Activated CD4-positive, alpha-beta memory T cell treated with anti-CD3 and anti-CD28 coated beads, Interleukin-2, amount 10 ng/mL, durations not matched to agents 7 days and 5 days (primary cell): ENCODE measurements around the gene DCDC2C. TPM values are rescaled to one million over a fixed set of nuclear protein-coding genes. Genes with fewer than 3 reads are reported as not detected.
"Not testable (repeated sequence)": the region's sequence is repeated elsewhere in the genome, so short reads cannot be mapped to it uniquely, and the experiment has no call there.

ENCODE experiments used
- CTCF ChIA-PET: fragments of 350-600 bp; sonication (Branson Sonifier 250); formaldehyde crosslinking; loops from one replicate; lab custom pipeline; 2021; ENCODE audit warnings: antibody characterized with exemption, inconsistent platforms; lab: Charles Lee
- POLR2A ChIA-PET: fragments of 350-600 bp; sonication (Branson Sonifier 250); formaldehyde crosslinking; loops from one replicate; lab custom pipeline; 2021; ENCODE audit warnings: antibody characterized with exemption; lab: Charles Lee
- DNase-seq: peaks from one replicate; pipeline ENCODE4 v3.0.0-alpha.2; 2020
- H3K27ac Mint-ChIP-seq: one replicate; pipeline ENCODE4 v1.8.0; 2021; ENCODE audit warnings: mild to moderate bottlenecking, mixed read lengths
- H3K27me3 Mint-ChIP-seq: one replicate; pipeline ENCODE4 v1.8.0; 2021; ENCODE audit warnings: mixed read lengths
- H3K36me3 Mint-ChIP-seq: one replicate; pipeline ENCODE4 v1.8.0; 2021; ENCODE audit warnings: low read depth, mixed read lengths
- H3K4me1 Mint-ChIP-seq: one replicate; pipeline ENCODE4 v1.8.0; 2021; ENCODE audit warnings: mixed read lengths
- H3K4me3 Mint-ChIP-seq: one replicate; pipeline ENCODE4 v1.8.0; 2021; ENCODE audit warnings: mild to moderate bottlenecking, mixed read lengths
- H3K9me3 Mint-ChIP-seq: one replicate; pipeline ENCODE4 v1.8.0; 2021; ENCODE audit warnings: mixed read lengths
- total RNA-seq, 2 experiments: library from RNA; stranded (reverse); gene quantifications; one replicate each; pipeline ENCODE4 v1.2.3, GENCODE V29; 2021

Gene DCDC2C, protein sequence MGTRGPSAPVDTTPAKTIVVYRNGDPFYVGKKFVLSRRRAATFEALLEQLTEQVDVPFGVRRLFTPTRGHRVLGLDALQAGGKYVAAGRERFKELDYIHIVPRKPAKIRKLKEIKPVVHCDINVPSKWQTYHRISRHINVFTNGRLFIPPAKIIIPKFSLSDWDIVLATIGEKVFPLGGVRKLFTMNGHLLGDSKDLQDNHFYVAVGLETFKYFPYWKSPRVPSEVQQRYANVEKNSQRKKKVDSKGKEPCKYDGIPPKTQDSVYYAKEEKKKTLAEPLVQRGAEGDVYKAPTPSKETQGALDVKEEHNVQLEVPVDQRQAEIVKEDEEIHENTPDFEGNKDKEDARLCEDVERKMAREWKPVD
- not detected for total RNA-seq

DNA sequence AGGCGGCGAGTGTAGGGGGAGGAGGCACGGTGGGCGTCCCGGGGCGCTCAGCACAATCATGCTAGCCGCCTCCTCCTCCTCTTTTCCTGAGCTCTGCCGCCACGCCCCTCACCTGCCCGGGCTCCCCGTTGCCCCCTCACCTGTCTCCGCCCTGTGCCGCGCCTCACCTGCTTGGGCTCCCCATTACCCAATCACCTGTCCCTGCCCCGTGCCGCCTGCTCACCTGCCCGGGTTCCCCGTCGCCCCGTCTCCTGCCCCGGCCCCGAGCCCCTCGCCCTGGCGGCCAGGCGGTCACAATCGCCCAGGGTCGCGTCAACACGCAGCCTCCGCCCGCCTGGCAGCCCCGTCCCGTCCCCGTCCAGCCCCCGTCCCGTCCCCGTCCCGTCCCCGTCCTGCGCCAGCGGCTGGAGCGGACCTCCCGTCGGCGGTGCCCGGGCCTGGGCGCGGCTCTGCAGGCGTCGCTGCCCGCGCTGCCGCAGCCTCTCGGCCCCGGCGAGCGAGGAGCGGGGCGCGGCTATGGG is at the start of gene DCDC2C:
TSS of gene DCDC2C (plus strand) at position 340 of the 521 bp plus-strand sequence. CDS start at position 517, 177 bp downstream.
- Mint-ChIP-seq H3K9me3 (peaks cover 2% of the 10 kb centered on the region), H3K4me1 (no peaks in the 10 kb centered on the region), H3K27me3 (peaks cover 19% of the 10 kb centered on the region), H3K36me3 (peaks cover 2% of the 10 kb centered on the region), H3K27ac (no peak within 1 kb of the TSS), H3K4me3 (no peak within 1 kb of the TSS)
- ChIA-PET POLR2A (no interaction called here), CTCF (no interaction called here)
- DNase-seq: no peak

DNA sequence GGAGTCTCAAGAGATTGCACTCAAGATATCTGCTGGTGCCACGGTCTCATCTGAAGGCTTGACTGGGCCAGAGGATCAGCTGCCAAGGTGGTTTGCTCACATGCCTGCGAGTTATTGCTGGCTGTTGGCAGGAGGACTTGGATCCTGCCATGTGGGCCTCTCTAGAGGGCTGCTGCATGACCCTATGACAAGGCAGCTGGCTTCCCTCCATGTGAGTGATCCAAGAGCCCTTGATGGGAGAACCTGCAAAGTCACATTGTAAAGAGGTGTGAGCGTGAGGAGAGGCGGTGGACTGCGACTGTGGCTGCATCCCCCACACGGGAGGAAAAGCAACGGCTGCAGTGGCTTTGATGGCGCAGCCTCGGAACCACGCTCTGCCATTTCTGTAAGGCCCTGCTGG is 49.4 kb upstream of the DCDC2C start:
- ChIA-PET POLR2A (interaction anchor here (1.4 kb wide), 1 partner anchor 10 kb away, joined by 3 read pairs; no protein-coding TSS in a partner anchor), CTCF (no interaction called here)
- no peaks in the 10 kb centered on the region for H3K9me3 Mint-ChIP-seq
- no peaks in the 10 kb centered on the region for H3K27me3 Mint-ChIP-seq
- peaks cover 15% of the 10 kb centered on the region for H3K4me1 Mint-ChIP-seq
- no peak overlapping the region for H3K27ac Mint-ChIP-seq
- H3K4me3 Mint-ChIP-seq: no peak overlapping the region
- DNase-seq: no peak
- H3K36me3 Mint-ChIP-seq: no peaks in the 10 kb centered on the region

DNA sequence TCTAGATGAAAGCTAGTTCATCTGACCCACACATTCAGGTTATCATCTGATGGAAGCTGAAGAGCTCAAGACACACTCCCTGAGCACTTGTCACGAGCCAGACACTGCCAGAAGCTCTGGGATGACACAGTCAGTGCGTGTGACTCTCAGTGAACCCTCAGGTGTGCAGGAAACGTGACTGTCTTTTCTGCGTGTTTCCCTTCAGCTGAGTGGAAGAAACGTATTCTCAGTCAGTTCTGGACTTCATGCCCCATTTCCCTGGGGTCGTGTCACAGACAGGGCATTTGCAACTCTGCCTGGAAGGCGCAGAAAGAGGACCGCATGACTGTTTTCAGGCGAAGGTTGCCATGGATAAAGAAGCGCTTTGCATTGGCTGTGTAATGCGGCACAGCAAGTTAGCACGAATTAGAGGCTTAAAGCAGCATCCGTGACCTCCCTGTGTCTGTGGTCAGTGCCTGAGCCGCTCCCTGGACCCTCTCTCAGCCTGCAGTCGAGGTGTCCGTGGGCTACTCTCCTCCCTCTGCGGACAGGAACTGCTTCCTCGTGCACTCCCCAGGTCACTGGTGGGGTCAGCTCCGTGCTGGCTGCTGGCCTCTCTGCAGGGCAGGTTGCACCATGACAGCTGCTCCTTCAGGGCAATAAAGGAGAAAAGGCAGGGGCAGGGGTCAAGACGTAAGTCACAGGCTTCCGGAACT is 48.7 kb upstream of the DCDC2C start:
- Mint-ChIP-seq H3K9me3 (no peaks in the 10 kb centered on the region), H3K27me3 (no peaks in the 10 kb centered on the region), H3K4me3 (no peak overlapping the region), H3K36me3 (peaks cover 2% of the 10 kb centered on the region), H3K4me1 (peaks cover 21% of the 10 kb centered on the region), H3K27ac (no peak overlapping the region)
- no peak for DNase-seq
- ChIA-PET POLR2A (no interaction called here), CTCF (no interaction called here)

GRCh38 chr2:3655871-3656761 is 47.3 kb upstream of the DCDC2C start:
- Mint-ChIP-seq H3K4me3 (no peak overlapping the region), H3K36me3 (peaks cover 13% of the 10 kb centered on the region), H3K4me1 (peaks cover 31% of the 10 kb centered on the region), H3K9me3 (peaks cover 8% of the 10 kb centered on the region), H3K27me3 (no peaks in the 10 kb centered on the region), H3K27ac (no peak overlapping the region)
- no peak for DNase-seq
- POLR2A ChIA-PET: no interaction called here
- CTCF ChIA-PET: no interaction called here

DNA sequence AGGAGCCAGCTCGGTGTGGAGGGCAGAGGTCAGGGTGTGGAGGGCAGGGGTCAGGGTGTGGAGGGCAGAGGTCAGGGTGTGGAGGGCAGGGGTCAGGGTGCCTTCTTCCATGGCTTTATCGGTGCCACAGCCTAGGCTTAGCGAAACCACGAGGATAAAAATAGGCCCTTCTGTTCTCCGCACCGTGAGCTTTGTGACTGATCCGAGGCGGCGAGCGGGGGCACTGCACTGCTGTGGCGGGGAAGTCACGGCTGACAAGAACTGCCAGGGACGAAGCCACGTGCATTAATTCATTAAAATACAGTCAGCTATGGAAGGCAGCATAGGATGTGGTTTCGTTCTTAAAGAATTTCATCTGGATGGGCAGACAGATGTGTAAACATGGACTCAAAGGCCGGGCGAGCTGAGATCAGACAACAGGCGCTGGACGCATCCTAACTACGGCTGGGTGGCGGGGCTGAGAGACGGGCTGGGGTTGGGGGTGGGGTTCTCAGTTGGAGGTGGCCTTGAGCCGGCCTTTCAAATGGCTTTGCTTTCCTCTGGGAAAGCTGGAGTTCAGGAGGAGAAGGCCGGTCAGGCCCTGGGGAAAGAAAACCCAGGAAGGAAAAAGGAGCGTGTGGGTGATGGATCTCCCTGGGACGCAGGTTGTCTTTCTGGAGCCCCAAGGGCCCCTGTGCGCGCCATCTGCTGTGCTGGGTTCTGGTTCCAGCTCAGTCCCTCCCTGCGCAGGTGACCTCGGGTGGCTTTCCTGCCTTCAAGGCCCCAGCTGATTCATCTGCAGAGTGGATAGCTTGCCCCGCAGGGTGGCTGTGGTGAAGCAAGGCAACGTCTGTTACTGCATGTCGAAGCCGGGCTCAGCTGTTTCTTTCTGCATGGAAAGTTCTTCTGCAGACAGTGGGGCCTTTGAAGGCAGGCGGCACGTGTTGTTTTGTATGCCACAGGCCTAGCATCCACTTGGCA is 46.3 kb upstream of the DCDC2C start:
- ChIA-PET CTCF (no interaction called here), POLR2A (no interaction called here)
- peaks cover 13% of the 10 kb centered on the region for H3K36me3 Mint-ChIP-seq
- peaks cover 33% of the 10 kb centered on the region for H3K4me1 Mint-ChIP-seq
- no peak overlapping the region for H3K4me3 Mint-ChIP-seq
- H3K27me3 Mint-ChIP-seq: no peaks in the 10 kb centered on the region
- peaks cover 8% of the 10 kb centered on the region for H3K9me3 Mint-ChIP-seq
- H3K27ac Mint-ChIP-seq: no peak overlapping the region
- no peak for DNase-seq

- CTCF ChIA-PET: no interaction called here
These were observed 45.5 kb upstream of the DCDC2C start, which contains the start of gene ALLC for GRCh38 chr2:3657881-3658280. Gene ALLC (plus strand): TSS chr2:3658200. CDS start chr2:3671158, 12,958 bp downstream.

GRCh38 chr2:3659447-3660432 is 43.6 kb upstream of the DCDC2C start:
- no peaks in the 10 kb centered on the region for H3K27me3 Mint-ChIP-seq
- H3K4me3 Mint-ChIP-seq: no peak overlapping the region
- peaks cover 8% of the 10 kb centered on the region for H3K9me3 Mint-ChIP-seq
- peak overlapping the region; percentile 79 for H3K27ac Mint-ChIP-seq
- ChIA-PET CTCF (interaction anchor here (1.3 kb wide), 1 partner anchor 235 kb away, joined by 3 read pairs; no protein-coding TSS in a partner anchor), POLR2A (interaction anchor here (3.1 kb wide), 1 partner anchor 102 kb away, joined by 11 read pairs; the partner anchor contains the start of gene RNASEH1)
- peaks cover 13% of the 10 kb centered on the region for H3K36me3 Mint-ChIP-seq
- peaks cover 32% of the 10 kb centered on the region for H3K4me1 Mint-ChIP-seq
- DNase-seq: no peak

More at GRCh38 chr2:3657881-3658280, 45.5 kb upstream of the DCDC2C start, which contains the start of gene ALLC:
- peaks cover 32% of the 10 kb centered on the region for H3K4me1 Mint-ChIP-seq
- no peak within 1 kb of the TSS for H3K27ac Mint-ChIP-seq
- peaks cover 13% of the 10 kb centered on the region for H3K36me3 Mint-ChIP-seq
- POLR2A ChIA-PET: no interaction called here
- H3K27me3 Mint-ChIP-seq: no peaks in the 10 kb centered on the region
- peaks cover 8% of the 10 kb centered on the region for H3K9me3 Mint-ChIP-seq
- DNase-seq: no peak
- H3K4me3 Mint-ChIP-seq: no peak within 1 kb of the TSS

DNA sequence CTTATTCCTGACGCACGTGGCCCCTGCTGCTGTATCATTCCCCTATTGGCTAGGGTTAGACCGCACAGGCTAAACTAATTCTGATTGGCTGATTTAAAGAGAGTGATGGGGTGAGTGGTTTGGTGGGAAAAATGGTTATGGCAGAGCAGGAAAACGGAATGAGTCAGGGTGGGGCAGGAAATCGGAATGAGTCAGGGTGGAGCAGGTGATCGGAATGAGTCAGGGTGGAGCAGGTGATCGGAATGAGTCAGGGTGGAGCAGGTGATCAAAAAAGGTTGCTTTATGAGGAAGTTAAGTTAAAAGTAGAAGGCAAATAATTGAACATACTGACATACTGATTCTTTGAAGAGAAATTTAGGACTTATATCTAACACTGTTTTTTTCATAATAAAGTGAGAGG is 42.7 kb upstream of the DCDC2C start:
- DNase-seq: peak; percentile 53
- ChIA-PET POLR2A (interaction anchor here (1.6 to 3.3 kb wide), 3 partner anchors 9 to 103 kb away, joined by 4 to 20 read pairs (median 11); partner anchors contain the start of gene RNASEH1), CTCF (interaction anchor here (0.9 to 1.3 kb wide), 2 partner anchors 9 to 22 kb away, joined by 3 to 7 read pairs; no protein-coding TSS in a partner anchor)
- peaks cover 13% of the 10 kb centered on the region for H3K36me3 Mint-ChIP-seq
- H3K4me1 Mint-ChIP-seq: peaks cover 32% of the 10 kb centered on the region
- not testable (repeated sequence) for H3K4me3 Mint-ChIP-seq, H3K27me3 Mint-ChIP-seq, H3K9me3 Mint-ChIP-seq
- peak overlapping the region; percentile 79 for H3K27ac Mint-ChIP-seq

DNA sequence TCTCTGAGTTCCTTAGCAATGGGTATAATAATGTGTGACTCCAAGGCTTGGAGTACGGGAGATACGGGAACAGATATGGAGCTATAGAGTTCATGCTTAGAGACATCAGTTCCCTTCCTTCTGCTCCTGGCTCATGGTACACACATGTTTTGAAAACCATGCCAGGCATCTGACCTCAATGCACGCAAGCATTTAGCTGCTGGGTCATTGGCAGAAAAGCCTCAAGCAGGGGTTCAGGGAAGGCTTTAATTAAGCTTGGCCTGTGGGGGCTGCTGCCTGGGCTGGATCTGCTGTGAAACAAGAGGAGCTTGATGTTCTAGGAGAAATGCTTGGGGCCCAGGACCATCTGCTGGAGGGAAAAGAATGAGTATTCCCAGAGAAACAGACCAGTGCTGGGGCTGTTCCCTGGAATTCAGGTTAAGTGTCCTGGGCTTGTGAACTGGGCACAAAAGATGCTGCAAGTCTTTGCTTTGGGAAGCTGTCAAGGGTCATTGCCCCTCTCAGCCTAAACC is 42.2 kb upstream of the DCDC2C start:
- Mint-ChIP-seq H3K4me1 (peaks cover 32% of the 10 kb centered on the region), H3K27me3 (no peaks in the 10 kb centered on the region), H3K9me3 (peaks cover 8% of the 10 kb centered on the region), H3K36me3 (peaks cover 13% of the 10 kb centered on the region), H3K4me3 (no peak overlapping the region), H3K27ac (peak overlapping the region; percentile 79)
- POLR2A ChIA-PET: interaction anchor here (1.6 to 3.3 kb wide), 3 partner anchors 9 to 103 kb away, joined by 4 to 20 read pairs (median 11); partner anchors contain the start of gene RNASEH1
- CTCF ChIA-PET: interaction anchor here (0.9 to 1.3 kb wide), 2 partner anchors 9 to 21 kb away, joined by 3 to 7 read pairs; no protein-coding TSS in a partner anchor
- DNase-seq: no peak

DNA sequence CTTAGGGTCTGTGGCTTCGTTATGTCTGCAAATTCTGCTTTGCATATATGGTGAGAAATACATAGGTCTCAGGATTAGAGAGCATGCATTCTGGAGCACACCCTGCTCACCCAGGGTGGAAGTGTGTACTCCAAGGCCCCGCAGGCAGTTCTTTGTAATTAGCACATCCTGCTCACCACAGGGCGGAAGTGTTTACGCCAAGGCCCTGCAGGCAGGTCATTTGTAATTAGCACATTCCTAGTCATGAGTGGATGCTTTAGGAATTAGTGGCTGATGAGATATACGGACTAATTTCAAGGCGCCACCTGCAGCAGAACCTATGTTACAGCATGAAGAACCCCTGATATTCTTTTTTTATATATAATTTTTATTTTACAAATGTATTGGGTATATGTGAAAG is 41.1 kb upstream of the DCDC2C start:
- H3K4me3 Mint-ChIP-seq: no peak overlapping the region
- H3K4me1 Mint-ChIP-seq: peaks cover 32% of the 10 kb centered on the region
- ChIA-PET CTCF (interaction anchor here (1.3 kb wide), 2 partner anchors 10 to 30 kb away, joined by 3 to 7 read pairs; no protein-coding TSS in a partner anchor), POLR2A (interaction anchor here (3.1 to 3.3 kb wide), 2 partner anchors 10 to 104 kb away, joined by 11 to 20 read pairs; partner anchors contain the start of gene RNASEH1)
- peaks cover 13% of the 10 kb centered on the region for H3K36me3 Mint-ChIP-seq
- H3K27me3 Mint-ChIP-seq: no peaks in the 10 kb centered on the region
- peak overlapping the region; percentile 79 for H3K27ac Mint-ChIP-seq
- peaks cover 8% of the 10 kb centered on the region for H3K9me3 Mint-ChIP-seq
- DNase-seq: no peak
